SK-N-MC (cell line): ENCODE results near the gene MYBPC1.

ENCODE experiments used
- EZH2 ChIP-seq: fragments of 200-600 bp; sonication (generic); IDR thresholded peaks from one replicate; pipeline ENCODE4 v1.6.1; 2017; ENCODE audit warnings: antibody characterized with exemption
- FOXP2 ChIP-seq: optimal IDR thresholded peaks from 2 replicates; pipeline ENCODE3; 2011; ENCODE audit warnings: mild to moderate bottlenecking, moderate library complexity; ENCODE audit not compliant: insufficient read depth; ENCODE audit errors: extremely low read length, control extremely low read depth
- POLR2AphosphoS5 ChIP-seq: IDR thresholded peaks from 2 replicates; pipeline ENCODE4 v1.6.1; 2012; ENCODE audit warnings: mild to moderate bottlenecking, low read depth, low read length, borderline replicate concordance

GRCh38 chr12:101616027-101616494 is 21.3 kb downstream of the MYBPC1 start:
- no peak for TF ChIP-seq EZH2
- peak; percentile 26; the same call in 1 of the 2 replicates for TF ChIP-seq POLR2AphosphoS5
- TF ChIP-seq FOXP2: no peak
